ENCODE data around the gene CAMK2B. TPM values are rescaled to one million over a fixed set of nuclear protein-coding genes. Genes with fewer than 3 reads are reported as not detected.
A peak's percentile ranks its signal among the peaks of the same experiment; 100 is the strongest.

The CAMK2B gene
- polyA plus RNA-seq, 2 of the 4 experiments (the other 2 are of a cell fraction): 0.17 TPM; not detected in 1

- TF ChIP-seq EHF (CRISPR knock-in tag; IDR thresholded peaks at IDR 0.05): no peak
- no peak for TF ChIP-seq TP53 (CRISPR knock-in tag; IDR thresholded peaks at IDR 0.05)
- TF ChIP-seq RNF2 (IDR thresholded peaks at IDR 0.05; ENCODE audit: borderline replicate concordance, low read depth): no peak
- no peak for TF ChIP-seq FOSL2 (IDR thresholded peaks at IDR 0.05)
- peak; percentile 17; the same call in 1 of the 2 replicates for TF ChIP-seq FOSL2 (CRISPR knock-in tag; IDR thresholded peaks at IDR 0.05)
- no peak for TF ChIP-seq RCOR1 (IDR thresholded peaks at IDR 0.05; ENCODE audit: low read depth, low read length)
- TF ChIP-seq JUNB (IDR thresholded peaks at IDR 0.05): no peak
- TF ChIP-seq CTCF (IDR thresholded peaks at IDR 0.05): peak; percentile 4; the same call in 2 of the 3 replicates
- TF ChIP-seq NPAS2 (CRISPR knock-in tag; IDR thresholded peaks at IDR 0.05; ENCODE audit: borderline replicate concordance): no peak
- 0 out of 2 replicates have a peak, but pooled peaks have one; percentile 25 for TF ChIP-seq MYC (IDR thresholded peaks at IDR 0.05; ENCODE audit: borderline replicate concordance, low read length)
- TF ChIP-seq FOXS1 (CRISPR knock-in tag; IDR thresholded peaks at IDR 0.05): no peak
- TF ChIP-seq ZNF302 (CRISPR knock-in tag; IDR thresholded peaks at IDR 0.05): no peak
- TF ChIP-seq BCL3 (IDR thresholded peaks at IDR 0.05): peak; percentile 76; the same call in 1 of the 3 replicates
- TF ChIP-seq MAX (IDR thresholded peaks at IDR 0.05): peak; percentile 82
- no peak for TF ChIP-seq ATOH8 (CRISPR knock-in tag; IDR thresholded peaks at IDR 0.05; ENCODE audit: low read depth)
- TF ChIP-seq PBX3 (IDR thresholded peaks at IDR 0.05): peak; percentile 19; the same call in 1 of the 2 replicates
- TF ChIP-seq CEBPB (IDR thresholded peaks at IDR 0.05): no peak
- TF ChIP-seq RARB (CRISPR knock-in tag; IDR thresholded peaks at IDR 0.05): no peak
- no peak for TF ChIP-seq CBX8 (IDR thresholded peaks at IDR 0.05)
- 0 out of 2 replicates have a peak, but pooled peaks have one; percentile 27 for TF ChIP-seq KDM5A (IDR thresholded peaks at IDR 0.05)
- TF ChIP-seq USF2 (IDR thresholded peaks at IDR 0.05): no peak
- TF ChIP-seq PHF8 (IDR thresholded peaks at IDR 0.05; ENCODE audit: borderline replicate concordance, low read depth): peak; percentile 96
- TF ChIP-seq HOXB13 (CRISPR knock-in tag; IDR thresholded peaks at IDR 0.05; ENCODE audit: low read depth): no peak
- TF ChIP-seq POLR2A (IDR thresholded peaks at IDR 0.05; ENCODE audit: low read length): peak; percentile 83
- no peak for TF ChIP-seq NR3C1 (IDR thresholded peaks at IDR 0.05)
- no peak for TF ChIP-seq ZFP36 (IDR thresholded peaks at IDR 0.05; ENCODE audit: borderline replicate concordance, partially characterized antibody)
- no peak for TF ChIP-seq EHMT2 (IDR thresholded peaks at IDR 0.05; ENCODE audit: low read depth)
- no peak for TF ChIP-seq ZC3H11A (IDR thresholded peaks at IDR 0.05)
- peak; percentile 24; the same call in 1 of the 3 replicates for TF ChIP-seq SMC3 (IDR thresholded peaks at IDR 0.05)
- no peak for TF ChIP-seq GATA3 (IDR thresholded peaks at IDR 0.05; ENCODE audit: borderline replicate concordance)
- no peak for TF ChIP-seq HES2 (IDR thresholded peaks at IDR 0.05)
- no peak for TF ChIP-seq CHD4 (IDR thresholded peaks at IDR 0.05; ENCODE audit: borderline replicate concordance)
- TF ChIP-seq RAD21 (conservative IDR thresholded peaks at IDR 0.05 in 1 of 2, IDR thresholded peaks at IDR 0.05 in 1 of 2): no peak; a peak in 1 of 5 replicates
- TF ChIP-seq ZSCAN20 (CRISPR knock-in tag; IDR thresholded peaks at IDR 0.05): no peak
- no peak for TF ChIP-seq NFE2L2 (conservative IDR thresholded peaks at IDR 0.05; ENCODE audit: low read length)
- no peak for TF ChIP-seq ELK1 (IDR thresholded peaks at IDR 0.05; ENCODE audit: low read depth, low read length)
Measured at GRCh38 chr7:44200699-44201461, 124.5 kb downstream of the CAMK2B start, which contains the start of gene YKT6 (continued).
